Measurements from ENCODE around the gene UBXN11.

Gene UBXN11

GRCh38 chr1:26259005-26259404, 47.4 kb downstream of the UBXN11 start:
- Mint-ChIP-seq H3K4me1 (ENCODE audit: low read depth) (peaks cover 1% of the 10 kb centered on the region), H3K27ac (no peak overlapping the region), H3K27me3 (no peaks in the 10 kb centered on the region), H3K36me3 (peaks cover 11% of the 10 kb centered on the region), H3K4me3 (no peak overlapping the region), H3K9me3 (ENCODE audit: low read depth) (no peaks in the 10 kb centered on the region)

GRCh38 chr1:26257222-26257621, 49.2 kb downstream of the UBXN11 start:
- Mint-ChIP-seq H3K4me1 (ENCODE audit: low read depth) (peaks cover 1% of the 10 kb centered on the region), H3K27ac (no peak overlapping the region), H3K4me3 (no peak overlapping the region), H3K9me3 (ENCODE audit: low read depth) (no peaks in the 10 kb centered on the region), H3K36me3 (peaks cover 17% of the 10 kb centered on the region), H3K27me3 (no peaks in the 10 kb centered on the region)

GRCh38 chr1:26254404-26254803, 52.0 kb downstream of the UBXN11 start:
- Mint-ChIP-seq H3K4me1 (ENCODE audit: low read depth) (peaks cover 1% of the 10 kb centered on the region), H3K27ac (no peak overlapping the region), H3K36me3 (peaks cover 15% of the 10 kb centered on the region)

GRCh38 chr1:26252718-26253117, 53.7 kb downstream of the UBXN11 start:
- H3K36me3 Mint-ChIP-seq: peaks cover 9% of the 10 kb centered on the region

More at GRCh38 chr1:26254404-26254803, 52.0 kb downstream of the UBXN11 start:
- Mint-ChIP-seq H3K9me3 (ENCODE audit: low read depth) (no peaks in the 10 kb centered on the region), H3K4me3 (no peak overlapping the region), H3K27me3 (no peaks in the 10 kb centered on the region)

GRCh38 chr1:26239936-26240335, 66.5 kb downstream of the UBXN11 start:
- H3K4me1 Mint-ChIP-seq (ENCODE audit: low read depth): peaks cover 31% of the 10 kb centered on the region
- H3K9me3 Mint-ChIP-seq (ENCODE audit: low read depth): no peaks in the 10 kb centered on the region
- no peak overlapping the region for H3K27ac Mint-ChIP-seq
- peaks cover 6% of the 10 kb centered on the region for H3K36me3 Mint-ChIP-seq
- no peaks in the 10 kb centered on the region for H3K27me3 Mint-ChIP-seq
- no peak overlapping the region for H3K4me3 Mint-ChIP-seq

More at GRCh38 chr1:26252718-26253117, 53.7 kb downstream of the UBXN11 start:
- H3K4me3 Mint-ChIP-seq: no peak overlapping the region
- H3K4me1 Mint-ChIP-seq (ENCODE audit: low read depth): peaks cover 1% of the 10 kb centered on the region
- H3K27ac Mint-ChIP-seq: no peak overlapping the region
- no peaks in the 10 kb centered on the region for H3K27me3 Mint-ChIP-seq
- no peaks in the 10 kb centered on the region for H3K9me3 Mint-ChIP-seq (ENCODE audit: low read depth)

GRCh38 chr1:26237230-26237966, 69.0 kb downstream of the UBXN11 start:
- Mint-ChIP-seq H3K27me3 (no peaks in the 10 kb centered on the region), H3K9me3 (ENCODE audit: low read depth) (no peaks in the 10 kb centered on the region), H3K27ac (no peak overlapping the region), H3K4me3 (peak overlapping the region; percentile 30), H3K36me3 (peaks cover 3% of the 10 kb centered on the region), H3K4me1 (ENCODE audit: low read depth) (peaks cover 35% of the 10 kb centered on the region)

GRCh38 chr1:26234644-26235370, 71.6 kb downstream of the UBXN11 start:
- Mint-ChIP-seq H3K9me3 (ENCODE audit: low read depth) (no peaks in the 10 kb centered on the region), H3K27ac (peak overlapping the region; percentile 97), H3K4me1 (ENCODE audit: low read depth) (peaks cover 34% of the 10 kb centered on the region), H3K27me3 (no peaks in the 10 kb centered on the region), H3K4me3 (peak overlapping the region; percentile 100), H3K36me3 (peaks cover 2% of the 10 kb centered on the region)

- peak within 1 kb of the TSS; percentile 100 for H3K4me3 Mint-ChIP-seq
- no peaks in the 10 kb centered on the region for H3K36me3 Mint-ChIP-seq
- H3K27me3 Mint-ChIP-seq: no peaks in the 10 kb centered on the region
- H3K9me3 Mint-ChIP-seq (ENCODE audit: low read depth): no peaks in the 10 kb centered on the region
- peak within 1 kb of the TSS; percentile 97 for H3K27ac Mint-ChIP-seq
- peaks cover 32% of the 10 kb centered on the region for H3K4me1 Mint-ChIP-seq (ENCODE audit: low read depth)
Measured at GRCh38 chr1:26233903-26234643, 72.4 kb downstream of the UBXN11 start, which contains the start of gene CEP85. Gene CEP85, plus strand, starts transcription at chr1:26234200. Its CDS starts 5,584 bp downstream, at chr1:26239784.

Measured in activated naive CD8-positive, alpha-beta T cell (primary cell).